CD4-positive, alpha-beta T cell treated with Interleukin-1 beta for 1 hour (primary cell): ENCODE results near the gene DBF4B.
A peak's percentile ranks its signal among the peaks of the same experiment; 100 is the strongest.

Source experiments
- DNase-seq, 2 donors: peaks; one replicate each; pipeline ENCODE4 v3.0.0-alpha.2; 2020 to 2022

Gene DBF4B

GRCh38 chr17:44761932-44762810 lies 53.7 kb downstream of the DBF4B start:
- no peak for DNase-seq

DNA sequence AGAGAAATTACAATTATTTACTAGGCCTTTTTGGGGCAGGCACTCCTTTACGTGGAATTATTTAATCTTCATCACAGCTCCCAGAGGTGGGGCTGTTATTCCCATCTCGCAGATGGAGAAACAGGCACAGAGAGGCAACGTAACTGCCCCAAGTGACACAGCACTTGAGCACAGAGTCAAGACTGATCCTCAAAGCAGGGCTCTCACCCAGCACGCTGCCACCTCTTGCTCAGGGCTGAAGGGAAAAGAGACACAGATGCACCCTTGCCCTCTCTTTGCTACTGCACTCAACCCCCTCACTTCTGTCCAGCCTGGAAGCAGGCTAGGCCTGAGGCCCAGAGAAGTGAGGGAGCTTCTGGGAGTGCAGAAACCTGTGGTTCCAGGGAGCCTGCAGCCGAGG lies 54.7 kb downstream of the DBF4B start:
- no peak for DNase-seq

DNA sequence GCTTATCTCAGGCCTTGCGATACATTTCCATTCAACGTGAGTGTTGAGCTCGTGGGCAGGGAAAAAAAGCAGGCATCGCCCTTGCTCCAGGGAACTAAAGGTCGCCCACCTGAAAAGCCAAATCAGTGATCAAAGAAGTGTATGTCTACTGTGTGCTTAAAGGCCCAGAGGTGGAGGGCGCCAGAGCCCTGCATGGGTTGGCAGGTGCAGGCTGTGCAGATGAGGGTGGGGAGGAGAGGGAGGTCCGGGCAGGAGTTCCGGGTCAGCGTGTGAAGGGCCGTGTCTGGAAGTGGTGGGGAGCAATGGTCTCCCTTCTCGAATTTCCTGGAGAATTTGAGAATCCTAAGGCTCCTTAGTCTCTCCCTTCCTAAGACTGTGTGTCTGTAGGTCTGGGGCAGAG lies 57.5 kb downstream of the DBF4B start:
- DNase-seq: no peak

- no peak for DNase-seq
Measured at GRCh38 chr17:44766409-44767038, 58.1 kb downstream of the DBF4B start.

DNA sequence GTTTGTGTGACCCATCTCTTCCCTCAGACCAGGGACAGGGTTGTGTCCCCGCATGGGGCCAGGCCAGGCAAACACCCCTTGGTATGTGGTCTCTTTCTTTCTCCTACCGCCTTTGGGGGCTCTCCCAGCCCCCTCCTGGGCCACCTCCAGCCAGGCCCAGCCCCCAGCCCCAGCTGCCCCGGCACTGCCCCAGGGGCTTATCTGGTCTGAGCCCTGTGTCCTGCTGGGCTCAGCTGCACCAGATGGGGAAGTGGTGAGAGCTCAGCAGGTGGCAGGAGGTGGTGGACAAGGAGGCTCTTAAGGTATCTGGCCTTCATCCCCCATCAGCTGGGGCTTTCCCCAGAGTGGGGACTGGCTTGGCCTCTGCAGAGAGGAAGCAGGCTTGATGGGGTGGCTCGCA lies 59.0 kb downstream of the DBF4B start:
- no peak for DNase-seq

- DNase-seq: no peak
Measured at GRCh38 chr17:44768505-44769142, 60.2 kb downstream of the DBF4B start.

- no peak for DNase-seq
Measured at GRCh38 chr17:44769230-44769629, 60.8 kb downstream of the DBF4B start.

DNA sequence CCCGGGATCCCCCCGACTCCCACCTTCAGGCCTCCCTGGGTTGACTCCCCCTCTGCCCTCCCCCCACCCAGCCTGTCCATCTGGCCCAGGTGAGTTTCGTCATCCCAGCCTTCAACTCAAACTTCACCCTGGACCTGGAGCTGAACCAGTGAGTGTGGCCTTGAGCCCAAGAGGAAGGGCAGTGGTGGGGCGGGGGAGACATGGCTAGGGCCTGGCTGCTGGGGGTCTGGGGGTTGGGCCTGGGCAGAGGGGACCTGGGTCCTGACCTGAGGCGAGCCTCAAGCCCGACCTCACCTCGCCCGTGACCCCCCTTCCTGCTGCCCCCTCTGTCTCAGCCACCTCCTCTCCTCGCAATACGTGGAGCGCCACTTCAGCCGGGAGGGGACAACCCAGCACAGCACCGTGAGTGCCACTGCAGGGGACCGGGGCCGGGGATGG lies 61.2 kb downstream of the DBF4B start:
- no peak for DNase-seq

GRCh38 chr17:44770166-44770925 lies 61.9 kb downstream of the DBF4B start:
- no peak for DNase-seq

DNA sequence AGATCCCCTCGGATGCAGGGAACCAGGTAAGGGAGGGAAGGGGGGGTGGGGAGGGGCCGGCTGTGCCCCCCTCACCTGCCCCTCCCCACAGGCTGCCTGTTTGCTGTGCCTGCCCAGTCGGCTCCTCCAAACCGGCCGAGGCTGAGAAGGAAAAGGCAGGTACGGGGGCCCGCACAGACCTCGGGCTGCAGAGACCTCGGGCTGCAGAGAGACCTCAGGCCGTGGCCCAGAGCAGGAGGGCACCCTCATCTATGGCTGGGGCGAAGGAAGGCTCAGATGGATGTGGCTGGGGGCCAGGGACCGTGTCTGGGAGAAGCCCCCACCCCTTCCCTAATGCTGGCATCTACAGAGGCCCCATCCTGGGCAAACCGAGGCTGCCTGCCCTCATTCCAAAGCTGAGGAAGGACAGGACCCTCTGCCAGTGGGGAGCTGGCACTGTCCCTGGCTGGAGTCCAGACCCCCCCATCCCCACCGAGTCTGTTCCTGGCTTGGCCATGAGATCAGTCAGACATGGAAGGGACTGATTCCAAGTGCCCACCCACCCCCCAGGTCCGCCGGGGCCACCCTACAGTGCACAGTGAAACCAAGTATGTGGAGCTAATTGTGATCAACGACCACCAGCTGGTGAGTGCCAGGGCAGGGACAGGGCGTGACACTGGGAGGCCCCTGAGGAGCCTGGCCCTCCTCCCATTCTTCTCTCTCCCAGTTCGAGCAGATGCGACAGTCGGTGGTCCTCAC lies 64.0 kb downstream of the DBF4B start:
- no peak for DNase-seq

- DNase-seq: no peak
Measured at GRCh38 chr17:44773140-44773539, 64.7 kb downstream of the DBF4B start.

- peak; percentile 78 to 83 for DNase-seq
Measured at GRCh38 chr17:44774271-44775135, 66.0 kb downstream of the DBF4B start.

DNA sequence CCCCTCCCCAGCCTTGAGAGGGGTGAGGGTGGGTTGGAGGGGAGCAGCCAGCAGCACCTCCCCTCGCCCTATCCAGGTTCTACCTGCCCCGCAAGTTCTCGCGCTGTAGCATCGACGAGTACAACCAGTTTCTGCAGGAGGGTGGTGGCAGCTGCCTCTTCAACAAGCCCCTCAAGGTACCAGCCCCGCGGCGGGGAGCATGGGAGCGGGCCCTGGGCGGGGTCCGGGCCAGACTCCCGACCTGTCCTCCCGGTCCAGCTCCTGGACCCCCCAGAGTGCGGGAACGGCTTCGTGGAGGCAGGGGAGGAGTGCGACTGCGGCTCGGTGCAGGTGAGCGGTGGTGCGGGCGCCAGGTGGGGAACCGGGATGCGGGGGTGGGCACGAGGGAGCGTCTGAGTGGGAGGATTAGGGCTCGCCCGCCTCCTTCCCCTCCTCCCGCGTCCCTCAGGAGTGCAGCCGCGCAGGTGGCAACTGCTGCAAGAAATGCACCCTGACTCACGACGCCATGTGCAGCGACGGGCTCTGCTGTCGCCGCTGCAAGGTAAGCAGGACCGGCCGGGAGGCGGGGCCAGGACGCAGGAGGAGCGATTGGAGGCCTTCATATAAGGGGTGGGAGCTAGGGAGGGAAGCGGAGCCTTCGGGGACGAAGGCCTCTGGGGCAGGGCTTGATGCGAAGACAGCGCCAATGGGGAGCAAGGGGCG lies 66.8 kb downstream of the DBF4B start:
- DNase-seq: peak; percentile 98 to 99

- no peak for DNase-seq
Measured at GRCh38 chr17:44775838-44776621, 67.6 kb downstream of the DBF4B start.

GRCh38 chr17:44776628-44777393 lies 68.3 kb downstream of the DBF4B start:
- no peak for DNase-seq

DNA sequence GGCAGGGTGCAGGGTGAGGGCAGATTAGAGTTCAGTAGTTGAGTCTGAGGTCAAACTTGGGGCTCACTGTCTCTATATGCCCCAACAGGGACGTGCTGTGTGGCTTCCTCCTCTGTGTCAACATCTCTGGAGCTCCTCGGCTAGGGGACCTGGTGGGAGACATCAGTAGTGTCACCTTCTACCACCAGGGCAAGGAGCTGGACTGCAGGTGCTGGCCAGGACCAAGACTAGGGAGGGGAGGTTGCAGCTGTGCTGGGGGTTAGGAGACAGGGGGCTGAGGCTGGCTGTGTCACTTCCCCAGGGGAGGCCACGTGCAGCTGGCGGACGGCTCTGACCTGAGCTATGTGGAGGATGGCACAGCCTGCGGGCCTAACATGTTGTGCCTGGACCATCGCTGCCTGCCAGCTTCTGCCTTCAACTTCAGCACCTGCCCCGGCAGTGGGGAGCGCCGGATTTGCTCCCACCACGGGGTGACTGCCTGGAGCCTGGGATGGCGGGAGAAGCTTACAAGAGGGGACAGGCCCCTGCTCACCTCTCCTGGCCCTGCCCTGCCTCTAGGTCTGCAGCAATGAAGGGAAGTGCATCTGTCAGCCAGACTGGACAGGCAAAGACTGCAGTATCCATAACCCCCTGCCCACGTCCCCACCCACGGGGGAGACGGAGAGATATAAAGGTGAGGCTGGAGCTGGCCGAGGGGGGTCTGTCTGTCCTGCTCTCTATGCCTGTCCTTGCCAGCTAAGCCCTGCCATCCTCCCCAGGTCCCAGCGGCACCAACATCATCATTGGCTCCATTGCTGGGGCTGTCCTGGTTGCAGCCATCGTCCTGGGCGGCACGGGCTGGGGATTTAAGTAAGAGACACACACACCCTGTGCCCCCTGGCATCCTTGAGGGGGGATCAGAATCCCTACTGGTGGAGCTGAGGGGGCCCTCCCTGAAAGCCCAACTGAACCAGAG lies 69.2 kb downstream of the DBF4B start:
- no peak for DNase-seq

DNA sequence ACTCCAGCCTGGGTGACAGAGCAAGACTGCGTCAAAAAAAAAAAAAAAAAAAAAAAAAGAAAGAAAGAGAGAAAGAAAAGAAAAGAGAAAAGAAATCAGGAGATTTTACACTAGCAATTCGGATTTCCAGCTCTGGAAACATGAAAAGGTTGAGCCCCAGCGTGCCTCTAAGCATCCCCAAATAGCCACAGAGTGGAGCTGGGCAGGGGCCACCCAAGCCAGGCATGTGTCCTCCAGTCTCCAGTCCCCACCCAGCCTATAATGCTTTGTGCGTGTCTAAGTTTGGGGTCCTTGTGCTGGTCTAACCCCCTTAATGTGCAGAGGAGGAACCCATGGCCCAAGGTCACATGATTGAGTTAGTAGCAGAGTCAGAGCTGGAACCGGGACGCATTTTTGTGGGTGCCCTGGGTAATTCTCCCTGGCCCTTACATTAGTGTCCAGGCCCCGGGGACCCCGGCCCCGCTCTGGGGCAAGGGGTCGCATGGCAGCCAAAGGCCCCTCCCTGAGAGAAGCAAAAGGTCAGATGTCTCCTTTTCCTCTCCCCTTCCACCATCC lies 70.3 kb downstream of the DBF4B start:
- DNase-seq: no peak
